WTC11 (cell line): ENCODE data around the gene DHRSX. TPM values are rescaled to one million over a fixed set of nuclear protein-coding genes. Genes with fewer than 3 reads are reported as not detected.

Source experiments
- ATAC-seq: fragments of 200-7000 bp; cut with Tn5 transposase; 2 replicates; pipeline ENCODE4 v1.10.0; 2021; ENCODE audit warnings: mild to moderate bottlenecking, moderate library complexity
- CTCF ChIA-PET: fragments of 300-600 bp; sonication (Branson Sonifier 250); formaldehyde crosslinking; loops from one replicate; lab custom pipeline; 2021; ENCODE audit warnings: antibody characterized with exemption; lab: Charles Lee
- POLR2A ChIA-PET: fragments of 350-600 bp; sonication (Branson Sonifier 250); formaldehyde crosslinking; loops from one replicate; lab custom pipeline; 2021; ENCODE audit warnings: antibody characterized with exemption; lab: Charles Lee
- DNase-seq: peaks from one replicate; pipeline ENCODE4 v3.0.0; 2021; ENCODE audit warnings: low spot score
- H3K27ac Mint-ChIP-seq: 2 replicates; pipeline ENCODE4 v1.8.0; 2021; ENCODE audit warnings: mixed read lengths
- H3K27me3 Mint-ChIP-seq: 2 replicates; pipeline ENCODE4 v1.8.0; 2021; ENCODE audit warnings: low read depth, mild to moderate bottlenecking, moderate library complexity, mixed read lengths
- H3K36me3 Mint-ChIP-seq: 2 replicates; pipeline ENCODE4 v1.8.0; 2021; ENCODE audit warnings: mixed read lengths
- H3K4me1 Mint-ChIP-seq: 2 replicates; pipeline ENCODE4 v1.8.0; 2022; ENCODE audit warnings: mixed read lengths
- H3K4me3 Mint-ChIP-seq: 2 replicates; pipeline ENCODE4 v1.8.0; 2021; ENCODE audit warnings: mild to moderate bottlenecking, moderate library complexity, mixed read lengths
- H3K9me3 Mint-ChIP-seq: 2 replicates; pipeline ENCODE4 v1.8.0; 2021; ENCODE audit warnings: mixed read lengths
- AFF4 ChIP-seq: sonication (generic); formaldehyde crosslinking; IDR thresholded peaks from 2 replicates; pipeline ENCODE4 v1.8.1; 2023; ENCODE audit warnings: mild to moderate bottlenecking, missing genetic modification reagents, borderline replicate concordance
- ATF3 ChIP-seq: sonication (generic); formaldehyde crosslinking; conservative IDR thresholded peaks from 2 replicates; pipeline ENCODE4 v1.8.1; 2022; ENCODE audit warnings: mild to moderate bottlenecking, missing genetic modification reagents
- ATF6 ChIP-seq: sonication (generic); formaldehyde crosslinking; IDR thresholded peaks from 2 replicates; pipeline ENCODE4 v1.8.1; 2023; ENCODE audit warnings: mild to moderate bottlenecking, missing genetic modification reagents
- CBFB ChIP-seq: sonication (generic); formaldehyde crosslinking; IDR thresholded peaks from 2 replicates; pipeline ENCODE4 v1.8.1; 2022; ENCODE audit warnings: mild to moderate bottlenecking, low read depth, missing genetic modification reagents
- E2F5 ChIP-seq: sonication (generic); formaldehyde crosslinking; IDR thresholded peaks from 2 replicates; pipeline ENCODE4 v1.8.1; 2022; ENCODE audit warnings: mild to moderate bottlenecking, moderate library complexity, missing genetic modification reagents
- ERG ChIP-seq: fragments of 250-450 bp; sonication (Bioruptor Pico); IDR thresholded peaks from 2 replicates; pipeline ENCODE4 v1.8.0; 2021; ENCODE audit warnings: mild to moderate bottlenecking
- FOXK1 ChIP-seq: sonication (generic); formaldehyde crosslinking; IDR thresholded peaks from 2 replicates; pipeline ENCODE4 v1.8.0; 2022; ENCODE audit warnings: mild to moderate bottlenecking, moderate library complexity, missing genetic modification reagents
- GTF2I ChIP-seq: fragments of 250-450 bp; sonication (Bioruptor Pico); conservative IDR thresholded peaks from 2 replicates; pipeline ENCODE4 v1.4.0; 2021; ENCODE audit warnings: mild to moderate bottlenecking
- JAZF1 ChIP-seq: fragments of 250-450 bp; sonication (Bioruptor Pico); IDR thresholded peaks from 2 replicates; pipeline ENCODE4 v1.9.0; 2021; ENCODE audit warnings: moderate library complexity, mild to moderate bottlenecking, inconsistent platforms
- MAX ChIP-seq: sonication (generic); formaldehyde crosslinking; IDR thresholded peaks from 2 replicates; pipeline ENCODE4 v1.8.0; 2022; ENCODE audit warnings: mild to moderate bottlenecking, missing genetic modification reagents
- NFYB ChIP-seq: sonication (generic); formaldehyde crosslinking; conservative IDR thresholded peaks from 2 replicates; pipeline ENCODE4 v1.8.0; 2022; ENCODE audit warnings: low read depth, missing genetic modification reagents
- NR2C2 ChIP-seq: sonication (generic); formaldehyde crosslinking; IDR thresholded peaks from 2 replicates; pipeline ENCODE4 v1.8.0; 2022; ENCODE audit warnings: mild to moderate bottlenecking, missing genetic modification reagents
- PREB ChIP-seq: sonication (generic); formaldehyde crosslinking; IDR thresholded peaks from 2 replicates; pipeline ENCODE4 v1.8.1; 2022; ENCODE audit warnings: mild to moderate bottlenecking, missing genetic modification reagents, moderate library complexity, borderline replicate concordance
- TEAD4 ChIP-seq: sonication (generic); formaldehyde crosslinking; IDR thresholded peaks from 2 replicates; pipeline ENCODE4 v1.8.0; 2022; ENCODE audit warnings: mild to moderate bottlenecking, missing genetic modification reagents
- ZBTB21 ChIP-seq: sonication (generic); formaldehyde crosslinking; IDR thresholded peaks from 2 replicates; pipeline ENCODE4 v1.8.1; 2023; ENCODE audit warnings: mild to moderate bottlenecking, missing genetic modification reagents, borderline replicate concordance
- ZNF138 ChIP-seq: sonication (generic); formaldehyde crosslinking; conservative IDR thresholded peaks from 2 replicates; pipeline ENCODE4 v1.8.1; 2022; ENCODE audit warnings: mild to moderate bottlenecking, moderate library complexity, missing genetic modification reagents
- ZNF281 ChIP-seq: sonication (generic); formaldehyde crosslinking; IDR thresholded peaks from 2 replicates; pipeline ENCODE4 v1.8.0; 2023; ENCODE audit warnings: mild to moderate bottlenecking, missing genetic modification reagents
- ZNF416 ChIP-seq: fragments of 250-450 bp; sonication (Bioruptor Pico); IDR thresholded peaks from 2 replicates; pipeline ENCODE4 v1.9.0; 2021; ENCODE audit warnings: mild to moderate bottlenecking, inconsistent platforms
- ZNF425 ChIP-seq: fragments of 250-450 bp; sonication (Bioruptor Pico); conservative IDR thresholded peaks from 2 replicates; pipeline ENCODE4 v1.9.0; 2021; ENCODE audit warnings: mild to moderate bottlenecking
- ZSCAN18 ChIP-seq: fragments of 250-450 bp; sonication (Bioruptor Pico); IDR thresholded peaks from 2 replicates; pipeline ENCODE4 v2.1.2; 2022; ENCODE audit warnings: mild to moderate bottlenecking, moderate library complexity
- total RNA-seq: library from RNA; stranded (reverse); gene quantifications from 3 replicates; pipeline ENCODE4 v1.2.3, GENCODE V29; 2021

DHRSX gene
- total RNA-seq, 1 experiment from 2014 or later, result 28.2 TPM

- Mint-ChIP-seq H3K36me3 (peaks cover 14% of the 10 kb centered on the region), H3K4me3 (no peak overlapping the region), H3K27ac (peak overlapping the region; percentile 90), H3K9me3 (peaks cover 15% of the 10 kb centered on the region), H3K27me3 (no peaks in the 10 kb centered on the region), H3K4me1 (peaks cover 13% of the 10 kb centered on the region)
- ATAC-seq, result peak; percentile 76
- TF ChIP-seq ZNF425 (CRISPR knock-in tag) (no peak), ERG (CRISPR knock-in tag) (no peak), JAZF1 (CRISPR knock-in tag) (no peak), AFF4 (CRISPR knock-in tag) (no peak), PREB (no peak), FOXK1 (CRISPR knock-in tag) (no peak), GTF2I (CRISPR knock-in tag) (no peak), CBFB (no peak), NFYB (CRISPR knock-in tag) (no peak), ZNF138 (CRISPR knock-in tag) (no peak), ATF6 (CRISPR knock-in tag) (no peak), ATF3 (CRISPR knock-in tag) (no peak), NR2C2 (CRISPR knock-in tag) (no peak), ZSCAN18 (CRISPR knock-in tag) (no peak), ZNF416 (no peak), ZBTB21 (CRISPR knock-in tag) (no peak), TEAD4 (CRISPR knock-in tag) (no peak), E2F5 (CRISPR knock-in tag) (no peak), ZNF281 (no peak), MAX (no peak)
- ChIA-PET POLR2A (no interaction called here), CTCF (no interaction called here)
- peak; percentile 58 for DNase-seq
Observed at GRCh38 chrX:2311501-2311900, 189.3 kb downstream of the DHRSX start.
